Spleen (tissue), 11 donors: ENCODE results near the gene EXOC3L1. TPM values are rescaled to one million over a fixed set of nuclear protein-coding genes. Genes with fewer than 3 reads are reported as not detected.
A peak's percentile ranks its signal among the peaks of the same experiment; 100 is the strongest.

Experiments used
- DNase-seq: peaks from one replicate; pipeline ENCODE4 v3.0.0-alpha.2; 2020
- H3K27ac ChIP-seq, 8 donors: fragments of 200-600 bp; sonication (generic) in 7 of 8; 1 replicate in 4 of 8; 2 replicates in 4 of 8; pipeline versions ENCODE4 v1.5.0 to v1.8.0; 2016 to 2021; ENCODE audit warnings: inconsistent platforms in 4 of 8, mild to moderate bottlenecking in 4 of 8, moderate library complexity in 1 of 8
- H3K27me3 ChIP-seq, 7 donors: fragments of 200-600 bp; sonication (generic) in 6 of 7; replicated peaks in 1 of 7; 1 replicate in 4 of 7; 2 replicates in 3 of 7; pipeline versions ENCODE4 v1.5.0 to v1.8.0; 2016 to 2021; ENCODE audit warnings: inconsistent platforms in 3 of 7, mild to moderate bottlenecking in 1 of 7
- H3K36me3 ChIP-seq, 6 donors: fragments of 200-600 bp; sonication (generic) in 5 of 6; 1 replicate in 4 of 6; 2 replicates in 2 of 6; pipeline versions ENCODE4 v1.5.0 to v1.8.0; 2016 to 2021; ENCODE audit warnings: inconsistent platforms in 2 of 6
- H3K4me1 ChIP-seq, 6 donors: fragments of 200-600 bp; sonication (generic) in 5 of 6; 1 replicate in 3 of 6; 2 replicates in 3 of 6; pipeline versions ENCODE4 v1.5.0 to v1.8.0; 2016 to 2021; ENCODE audit warnings: inconsistent platforms in 3 of 6
- H3K4me3 ChIP-seq, 8 donors: fragments of 200-600 bp; sonication (generic) in 7 of 8; 1 replicate in 4 of 8; 2 replicates in 4 of 8; pipeline versions ENCODE4 v1.5.0 to v1.8.0; 2016 to 2021; ENCODE audit warnings: inconsistent platforms in 4 of 8, mild to moderate bottlenecking in 4 of 8, moderate library complexity in 2 of 8
- H3K9me3 ChIP-seq, 8 donors: fragments of 200-600 bp; sonication (generic) in 7 of 8; 1 replicate in 4 of 8; 2 replicates in 4 of 8; pipeline versions ENCODE4 v1.5.0 to v1.8.0; 2016 to 2021; ENCODE audit warnings: inconsistent platforms in 4 of 8
- POLR2A ChIP-seq, 3 donors: fragments of 450-650 bp; IDR thresholded peaks; one replicate each; pipeline ENCODE4 v1.5.1; 2017; ENCODE audit warnings: antibody characterized with exemption in 3 of 3, mild to moderate bottlenecking in 1 of 3
- POLR2AphosphoS5 ChIP-seq, 3 donors: sonication (generic); formaldehyde crosslinking; IDR thresholded peaks; one replicate each; pipeline ENCODE4 v1.5.1; 2017; ENCODE audit warnings: antibody characterized with exemption in 3 of 3
- WGBS, 5 donors: extraction: QIAGEN DNeasy Blood & Tissue Kit in 3 of 5; methylation state at CpG; one replicate each; pipeline versions ENCODE4 v1.1.5 to v1.1.7; 2013 to 2018; 5-methylcytosine and 5-hydroxymethylcytosine counted together
- intact Hi-C: fragments of 100-400 bp; cut with DNase I; formaldehyde crosslinking; loops from one replicate; pipeline ENCODE4 v1.15.0; 2023; ENCODE audit warnings: low total_unique reads
- polyA plus RNA-seq, 3 donors: library from polyadenylated mRNA; stranded (reverse); fragments of 200-250 nt; gene quantifications; one replicate each; pipeline ENCODE4 v1.2.1, GENCODE V29; 2013
- total RNA-seq, 7 donors: library from RNA; depleted of rRNA in 3 of 7; stranded (reverse); fragments of >200 nt in 3 of 7; fragmentation: NEBNext Ultra II Directional in 4 of 7; extraction: Animal tissue kit (Norgen Biotek cat#: 25700) in 4 of 7; gene quantifications; one replicate each; pipeline versions ENCODE4 v1.1.0 to v1.2.1, GENCODE V29; 2016 to 2021
- TF ChIP-seq, protein P1 (sequence below), 11 experiments: fragments of 200-600 bp in 7 of 11; fragments of 450-650 bp in 4 of 11; sonication (generic) in 4 of 11; IDR thresholded peaks in 8 of 11; conservative IDR thresholded peaks in 3 of 11; 1 replicate in 7 of 11; 2 replicates in 4 of 11; pipeline versions ENCODE4 v1.4.0 to v1.8.0; 2016 to 2021; ENCODE audit warnings: antibody characterized with exemption in 11 of 11, inconsistent platforms in 4 of 11, mild to moderate bottlenecking in 1 of 11
- donor health status: healthy with polysubstance abuse.
- donor health status: DM: no; HTN: no; CAD: no; lungs with moderate emphysema.
- donor health status: DM: no; HTN: no; CAD: no.
- donor health status: Bipolar disorder and iron deficiency.
- donor health status: healthy.
- donor health status: DM: no; HTN: no; CAD: no.
- donor health status: DM: yes; HTN: yes; CAD: no.

The EXOC3L1 gene
- total and polyA plus RNA-seq, 10 donors: 28.5 to 113 (median 49.9) TPM

DNA sequence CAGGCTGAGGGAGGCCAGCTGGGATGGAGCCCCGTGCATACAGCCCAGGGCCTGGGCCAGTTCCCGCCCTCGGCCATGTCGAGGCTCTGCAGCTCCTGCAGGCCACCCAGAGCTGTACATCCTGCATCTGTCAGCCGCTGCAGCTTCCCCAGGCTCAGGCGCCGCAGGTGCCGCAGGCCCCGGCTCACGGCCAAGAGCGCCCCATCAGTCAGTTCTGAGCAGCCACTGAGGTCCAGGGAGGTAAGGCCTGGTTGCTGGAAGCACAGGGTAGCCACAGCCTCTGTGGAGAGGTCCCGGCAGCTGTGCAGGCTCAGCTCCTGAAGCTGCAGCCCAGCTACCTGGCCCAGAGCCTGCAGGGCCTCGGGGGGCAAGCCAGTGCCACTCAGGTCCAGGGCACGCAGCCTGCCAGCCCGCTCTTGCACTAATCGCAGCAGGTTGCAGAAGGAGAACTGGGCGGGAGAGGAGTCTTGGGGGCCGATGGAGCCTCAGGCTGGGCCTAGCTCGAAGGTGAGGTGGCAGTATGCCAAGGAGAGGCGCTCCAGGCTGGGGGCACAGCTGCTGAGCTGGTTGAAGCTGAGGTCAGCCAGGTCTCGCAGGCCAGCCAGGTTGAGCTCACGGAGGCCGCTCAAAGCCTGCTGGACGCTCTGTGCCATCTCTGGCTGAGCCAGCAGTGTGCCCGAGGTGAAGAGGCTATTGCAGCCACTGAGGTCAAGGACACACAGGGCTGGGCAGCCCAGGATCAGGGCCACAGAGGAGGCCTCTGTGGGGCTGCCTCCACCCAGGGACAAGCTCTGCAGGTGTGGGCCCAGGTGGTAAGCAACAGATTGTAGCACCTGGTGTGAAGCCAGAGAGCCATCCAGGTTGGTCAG, 20.4 kb upstream of the EXOC3L1 start:
- TF ChIP-seq POLR2AphosphoS5 (IDR thresholded peaks at IDR 0.05): peak in 1 of 3 donors; percentile 31
- TF ChIP-seq, protein P1, sequence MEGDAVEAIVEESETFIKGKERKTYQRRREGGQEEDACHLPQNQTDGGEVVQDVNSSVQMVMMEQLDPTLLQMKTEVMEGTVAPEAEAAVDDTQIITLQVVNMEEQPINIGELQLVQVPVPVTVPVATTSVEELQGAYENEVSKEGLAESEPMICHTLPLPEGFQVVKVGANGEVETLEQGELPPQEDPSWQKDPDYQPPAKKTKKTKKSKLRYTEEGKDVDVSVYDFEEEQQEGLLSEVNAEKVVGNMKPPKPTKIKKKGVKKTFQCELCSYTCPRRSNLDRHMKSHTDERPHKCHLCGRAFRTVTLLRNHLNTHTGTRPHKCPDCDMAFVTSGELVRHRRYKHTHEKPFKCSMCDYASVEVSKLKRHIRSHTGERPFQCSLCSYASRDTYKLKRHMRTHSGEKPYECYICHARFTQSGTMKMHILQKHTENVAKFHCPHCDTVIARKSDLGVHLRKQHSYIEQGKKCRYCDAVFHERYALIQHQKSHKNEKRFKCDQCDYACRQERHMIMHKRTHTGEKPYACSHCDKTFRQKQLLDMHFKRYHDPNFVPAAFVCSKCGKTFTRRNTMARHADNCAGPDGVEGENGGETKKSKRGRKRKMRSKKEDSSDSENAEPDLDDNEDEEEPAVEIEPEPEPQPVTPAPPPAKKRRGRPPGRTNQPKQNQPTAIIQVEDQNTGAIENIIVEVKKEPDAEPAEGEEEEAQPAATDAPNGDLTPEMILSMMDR (IDR thresholded peaks at IDR 0.05 in 8 of 11, conservative IDR thresholded peaks at IDR 0.05 in 3 of 11): no peak
- intact Hi-C loops: no loop called here
- 87 to 93% (median 91%) methylated on average over 9 to 25 of the region's 25 CpGs for WGBS, 5 donors
- Histone ChIP-seq H3K27me3 (no peaks in the 10 kb centered on the region), H3K36me3 (peaks cover 0 to 34% (median 0%) of the 10 kb centered on the region in 6 donors), H3K4me1 (peaks cover 0 to 12% (median 2%) of the 10 kb centered on the region in 6 donors), H3K9me3 (no peaks in the 10 kb centered on the region), H3K4me3 (no peak overlapping the region), H3K27ac (no peak overlapping the region)
- no peak for DNase-seq

DNA sequence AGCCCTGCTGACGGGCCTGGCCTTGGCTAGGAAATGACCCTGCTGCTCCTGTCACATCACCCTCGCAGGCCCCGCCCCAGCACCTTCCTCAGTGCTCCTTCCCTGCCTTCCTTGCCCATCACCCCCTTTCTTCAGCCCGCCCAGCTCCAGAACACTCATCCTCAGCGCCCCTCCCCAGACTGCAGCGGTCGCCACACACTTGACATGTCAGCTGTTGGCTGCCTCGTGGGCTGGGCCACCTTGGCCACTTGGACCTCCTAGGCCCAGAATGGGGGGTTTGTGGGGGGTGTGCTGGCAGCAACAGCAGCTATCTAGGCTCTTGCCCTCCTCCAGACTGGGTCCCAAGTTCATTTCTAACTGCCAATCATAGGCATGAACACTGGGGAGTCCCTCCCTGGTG, 19.6 kb upstream of the EXOC3L1 start:
- H3K36me3 ChIP-seq: peaks cover 0 to 36% (median 0%) of the 10 kb centered on the region in 6 donors
- H3K27me3 ChIP-seq: no peaks in the 10 kb centered on the region
- 82 to 93% (median 86%) methylated on average over 8 of the region's 8 CpGs for WGBS, 5 donors
- DNase-seq: no peak
- H3K27ac ChIP-seq: no peak overlapping the region
- H3K9me3 ChIP-seq: no peaks in the 10 kb centered on the region
- TF ChIP-seq, protein P1 (IDR thresholded peaks at IDR 0.05 in 8 of 11, conservative IDR thresholded peaks at IDR 0.05 in 3 of 11): no peak
- TF ChIP-seq POLR2A (IDR thresholded peaks at IDR 0.05): no peak
- no peak for TF ChIP-seq POLR2AphosphoS5 (IDR thresholded peaks at IDR 0.05)
- H3K4me3 ChIP-seq: no peak overlapping the region
- intact Hi-C loops: no loop called here
- H3K4me1 ChIP-seq: peaks cover 0 to 15% (median 2%) of the 10 kb centered on the region in 6 donors

- intact Hi-C loops: no loop called here
- TF ChIP-seq, protein P1 (IDR thresholded peaks at IDR 0.05 in 8 of 11, conservative IDR thresholded peaks at IDR 0.05 in 3 of 11): no peak
- no peak for TF ChIP-seq POLR2A (IDR thresholded peaks at IDR 0.05)
- peak in 1 of 3 donors; percentile 41 for TF ChIP-seq POLR2AphosphoS5 (IDR thresholded peaks at IDR 0.05)
Measured at GRCh38 chr16:67208154-67208896, 18.4 kb upstream of the EXOC3L1 start.

More at GRCh38 chr16:67208154-67208896, 18.4 kb upstream of the EXOC3L1 start:
- DNase-seq: no peak
- Histone ChIP-seq H3K4me1 (peaks cover 0 to 20% (median 2%) of the 10 kb centered on the region in 6 donors), H3K27ac (no peak overlapping the region), H3K4me3 (no peak overlapping the region), H3K36me3 (peaks cover 0 to 49% (median 9%) of the 10 kb centered on the region in 6 donors), H3K9me3 (no peaks in the 10 kb centered on the region), H3K27me3 (no peaks in the 10 kb centered on the region)
- WGBS, 5 donors: 86 to 93% (median 91%) methylated on average over 4 to 11 of the region's 11 CpGs
